ENCODE results near the gene NR2F1.

GRCh38 chr5:93593476-93594131 lies 10.6 kb downstream of the NR2F1 start:
- no peak for TF ChIP-seq GATA2 (IDR thresholded peaks at IDR 0.05; ENCODE audit: low read depth, low read length)
- no peak for TF ChIP-seq GATA3 (IDR thresholded peaks at IDR 0.05; ENCODE audit: low read depth, low read length)

All from SH-SY5Y (cell line).